ENCODE data around the gene CCDC171.
"Not testable (repeated sequence)": the region's sequence is repeated elsewhere in the genome, so short reads cannot be mapped to it uniquely, and the experiment has no call there.

CCDC171 gene

GRCh38 chr9:15552636-15553527, at the start of gene CCDC171:
Gene CCDC171 (plus strand): TSS chr9:15553043. CDS start chr9:15564089, 11,046 bp downstream.
- DNase-seq, result peak; percentile 58 to 95 (median 89)

- DNase-seq, result no peak
These were observed 46.9 kb upstream of the CCDC171 start for GRCh38 chr9:15505921-15506320.

GRCh38 chr9:15509931-15510788, 42.7 kb upstream of the CCDC171 start:
- peak in 46 of 58 donors; percentile 7 to 79 (median 48) for DNase-seq

GRCh38 chr9:15510789-15511575, 41.9 kb upstream of the CCDC171 start, which contains the start of gene PSIP1:
Gene PSIP1 (minus strand): TSS chr9:15510970. CDS start chr9:15510188, 782 bp downstream.
- peak in 57 of 58 donors; percentile 51 to 95 (median 84) for DNase-seq

GRCh38 chr9:15512204-15512603, 40.6 kb upstream of the CCDC171 start:
- no peak for DNase-seq

GRCh38 chr9:15512889-15513288, 40.0 kb upstream of the CCDC171 start:
- DNase-seq, result no peak

- no peak for DNase-seq
These were observed 39.5 kb upstream of the CCDC171 start for GRCh38 chr9:15513335-15513734.

- no peak for DNase-seq
These were observed 33.0 kb upstream of the CCDC171 start for GRCh38 chr9:15519831-15520230.

GRCh38 chr9:15521254-15521653, 31.6 kb upstream of the CCDC171 start:
- no peak for DNase-seq

- DNase-seq, result no peak
These were observed 30.6 kb upstream of the CCDC171 start for GRCh38 chr9:15522130-15522755.

- no peak for DNase-seq
These were observed 27.9 kb upstream of the CCDC171 start for GRCh38 chr9:15524845-15525455.

- DNase-seq, result no peak
These were observed 26.9 kb upstream of the CCDC171 start for GRCh38 chr9:15525958-15526357.

GRCh38 chr9:15527035-15527434, 25.8 kb upstream of the CCDC171 start:
- DNase-seq, result not testable (repeated sequence)

- DNase-seq, result no peak
These were observed 23.1 kb upstream of the CCDC171 start for GRCh38 chr9:15529566-15530324.

GRCh38 chr9:15531380-15531779, 21.5 kb upstream of the CCDC171 start:
- DNase-seq, result no peak

- no peak for DNase-seq
These were observed 11.0 kb upstream of the CCDC171 start for GRCh38 chr9:15541872-15542271.

- no peak for DNase-seq
These were observed 10.2 kb upstream of the CCDC171 start for GRCh38 chr9:15542624-15543023.

GRCh38 chr9:15543047-15543813, 9.6 kb upstream of the CCDC171 start:
- no peak for DNase-seq

GRCh38 chr9:15549611-15550010, 3.2 kb upstream of the CCDC171 start:
- no peak for DNase-seq

Measured in anterior cingulate cortex (tissue), 58 donors.